Ureter (tissue), 1 donor: ENCODE measurements around the gene RETN. TPM values are rescaled to one million over a fixed set of nuclear protein-coding genes. Genes with fewer than 3 reads are reported as not detected.
A peak's percentile ranks its signal among the peaks of the same experiment; 100 is the strongest.

Experiments used
- DNase-seq: peaks from one replicate; pipeline ENCODE4 v3.0.0-alpha.2; 2020; ENCODE audit warnings: low spot score
- total RNA-seq: library from RNA; stranded (reverse); gene quantifications from one replicate; pipeline ENCODE4 v1.2.4, GENCODE V29; 2023
- donor health status: DM: yes; HTN: yes; CAD: no.

The RETN gene
- total RNA-seq, 1 donor from 2014 or later: not detected

DNA sequence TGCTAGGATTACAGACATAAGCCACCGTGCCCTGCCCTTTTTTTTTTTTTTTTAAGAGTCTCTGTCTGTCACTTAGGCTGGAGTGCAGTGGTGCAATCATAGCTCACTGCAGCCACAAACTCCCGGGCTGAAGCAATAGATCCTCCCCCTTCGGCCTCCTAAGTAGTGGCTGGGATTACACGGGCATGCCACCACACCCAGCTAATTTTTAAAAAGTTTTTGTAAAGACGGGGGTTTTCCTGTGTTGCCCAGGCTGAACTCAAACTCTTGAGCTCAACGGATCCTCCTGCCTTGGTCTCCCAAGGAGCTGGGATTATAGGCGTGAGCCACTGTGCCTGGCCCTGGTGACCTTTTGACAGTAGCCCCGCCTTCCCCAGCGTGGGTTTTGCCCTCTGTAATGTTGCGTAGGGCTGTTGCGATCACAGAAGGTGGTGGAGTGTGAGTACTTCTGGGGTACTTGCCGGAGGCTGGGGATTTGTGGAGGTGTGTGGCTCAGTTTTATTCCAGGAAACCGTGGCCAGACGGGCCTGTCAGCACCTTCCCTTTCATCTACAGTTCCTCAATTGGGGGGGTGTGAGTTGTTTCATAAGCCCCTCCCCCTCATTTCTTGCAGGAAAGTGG is 11.6 kb upstream of the RETN start:
- no peak for DNase-seq

DNA sequence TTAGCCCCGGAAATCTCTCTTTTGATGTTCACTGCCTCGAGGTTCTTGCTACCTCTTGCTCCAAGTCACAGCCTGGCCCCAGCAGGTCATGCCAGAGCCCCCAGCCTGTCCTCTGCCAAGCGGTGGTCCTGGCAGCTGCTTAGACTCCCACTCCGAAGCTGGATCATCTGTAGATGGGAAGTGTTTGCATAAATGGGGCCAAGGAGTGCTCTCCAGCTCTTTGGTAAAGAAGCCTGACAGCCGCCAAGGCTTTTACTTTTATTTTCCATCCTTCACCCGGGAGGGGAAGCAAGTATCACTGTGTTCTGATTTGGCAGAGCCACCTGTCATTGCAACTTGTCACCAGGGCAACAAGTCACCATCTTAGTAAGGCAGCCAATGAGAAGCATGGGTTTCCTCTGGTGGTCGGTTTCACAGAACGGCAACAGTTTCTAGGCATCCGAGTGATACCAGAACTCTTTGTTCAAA is 10.6 kb upstream of the RETN start:
- DNase-seq: no peak

GRCh38 chr19:7661744-7662538 is 6.9 kb upstream of the RETN start:
- DNase-seq: no peak

DNA sequence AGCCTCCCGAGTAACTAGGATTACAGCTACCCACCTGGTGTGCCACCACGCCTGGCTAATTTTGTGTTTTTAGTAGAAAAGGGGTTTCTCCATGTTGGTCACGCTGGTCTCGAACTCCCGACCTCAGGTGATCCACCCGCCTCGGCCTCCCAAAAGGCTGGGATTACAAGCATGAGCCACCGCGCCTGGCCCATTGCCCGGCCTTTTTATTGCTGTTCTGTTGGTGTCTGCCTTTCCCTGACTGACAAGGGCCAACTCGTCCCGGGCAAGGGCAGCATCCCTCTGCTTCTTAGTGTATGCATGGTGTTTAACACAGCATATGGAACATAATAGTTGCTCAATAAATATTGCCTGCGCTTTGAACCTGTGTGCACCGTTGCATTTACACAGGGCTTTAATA is 6.2 kb upstream of the RETN start:
- no peak for DNase-seq

- DNase-seq: no peak
Observed at GRCh38 chr19:7663706-7664105, 5.1 kb upstream of the RETN start.

DNA sequence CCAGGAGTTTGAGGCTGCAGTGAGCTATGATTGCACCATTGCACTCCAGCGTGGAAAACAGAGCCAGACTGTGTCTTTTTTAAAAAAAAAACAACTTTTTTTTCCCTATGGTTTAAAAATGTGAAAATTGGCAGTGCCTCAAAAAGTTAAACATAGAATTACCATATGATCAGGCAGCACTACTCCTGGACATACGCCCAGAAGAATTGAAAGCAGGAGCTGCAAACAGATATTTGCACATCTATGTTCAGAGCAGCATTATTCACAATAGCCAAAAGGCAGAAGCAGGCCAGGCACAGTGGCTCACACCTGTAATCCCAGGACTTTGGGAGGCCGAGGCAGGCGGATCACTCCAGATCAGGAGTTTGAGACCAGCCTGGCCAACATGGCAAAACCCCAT is 3.8 kb upstream of the RETN start:
- DNase-seq: no peak

GRCh38 chr19:7669641-7670040 is 792 bp downstream of the RETN start:
- DNase-seq: no peak

GRCh38 chr19:7670150-7670783 is 1.4 kb downstream of the RETN start:
- no peak for DNase-seq

DNA sequence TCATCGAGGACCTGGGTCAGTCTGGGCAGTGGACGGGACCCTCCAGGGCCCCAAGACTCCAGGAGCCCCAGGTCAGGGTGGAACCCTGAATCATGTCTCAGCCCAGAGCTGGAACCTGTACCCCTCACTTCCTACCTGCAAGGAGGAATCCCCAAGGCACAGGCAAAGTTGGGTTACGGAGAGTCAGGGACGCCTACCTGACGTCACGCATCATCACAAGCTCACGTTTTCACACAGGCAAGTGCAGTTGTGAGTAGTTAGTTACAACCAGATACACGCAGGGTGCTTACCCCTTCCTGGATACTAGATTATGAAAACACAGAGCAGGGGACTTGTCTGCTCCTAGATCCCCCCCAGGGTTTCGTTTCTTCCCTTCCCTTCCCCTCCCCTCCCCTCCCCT is 1.9 kb downstream of the RETN start:
- DNase-seq: no peak

- DNase-seq: no peak
Observed at GRCh38 chr19:7672522-7672921, 3.7 kb downstream of the RETN start.

DNA sequence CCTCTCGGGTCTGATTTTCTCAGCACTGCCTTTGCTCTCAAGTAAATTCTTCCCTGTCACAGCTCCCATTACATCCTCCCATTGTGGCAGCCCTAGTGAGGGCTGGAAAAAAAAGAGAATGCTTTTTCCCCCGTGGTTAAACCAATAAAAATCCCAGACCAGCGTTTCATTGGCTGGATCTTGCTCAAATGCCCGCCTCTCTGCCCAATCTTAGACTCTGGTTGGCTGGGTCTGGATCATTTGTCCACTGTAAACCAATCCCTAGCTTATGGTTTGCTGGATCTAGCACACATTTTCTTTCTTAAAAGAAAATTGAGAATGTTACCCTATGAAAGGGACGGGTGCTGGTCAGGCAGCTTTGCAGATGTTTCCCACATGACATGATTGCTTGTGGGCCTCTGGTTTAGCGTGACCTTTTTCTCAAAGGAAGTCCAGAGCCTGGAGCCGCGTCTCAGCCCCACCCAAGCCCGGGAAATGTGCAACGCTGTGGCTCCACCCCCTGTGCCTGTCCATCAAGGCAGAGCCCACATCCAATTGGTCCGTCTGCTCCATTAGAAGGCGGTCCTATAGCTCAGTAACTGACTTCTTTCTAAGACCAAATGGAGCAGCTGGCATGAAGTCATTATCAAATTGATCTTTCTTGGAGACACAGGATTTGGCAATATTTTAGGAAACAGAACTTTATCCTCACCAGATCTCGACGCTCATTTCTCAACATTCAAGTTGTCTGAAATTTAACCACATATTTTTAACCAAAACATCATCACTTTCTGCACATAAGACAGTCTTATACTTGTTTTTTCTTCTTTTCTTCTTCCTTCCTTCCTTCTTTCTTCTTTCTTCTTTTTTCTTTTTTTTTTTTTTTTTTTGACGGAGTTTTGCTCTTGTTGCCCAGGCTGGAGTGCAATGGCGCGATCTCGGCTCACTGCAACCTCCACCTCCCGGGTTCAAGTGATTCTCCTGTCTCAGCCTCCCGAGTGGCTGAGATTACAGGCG is 5.5 kb downstream of the RETN start:
- peak; percentile 70 for DNase-seq

- no peak for DNase-seq
Observed at GRCh38 chr19:7676376-7676775, 7.5 kb downstream of the RETN start.

DNA sequence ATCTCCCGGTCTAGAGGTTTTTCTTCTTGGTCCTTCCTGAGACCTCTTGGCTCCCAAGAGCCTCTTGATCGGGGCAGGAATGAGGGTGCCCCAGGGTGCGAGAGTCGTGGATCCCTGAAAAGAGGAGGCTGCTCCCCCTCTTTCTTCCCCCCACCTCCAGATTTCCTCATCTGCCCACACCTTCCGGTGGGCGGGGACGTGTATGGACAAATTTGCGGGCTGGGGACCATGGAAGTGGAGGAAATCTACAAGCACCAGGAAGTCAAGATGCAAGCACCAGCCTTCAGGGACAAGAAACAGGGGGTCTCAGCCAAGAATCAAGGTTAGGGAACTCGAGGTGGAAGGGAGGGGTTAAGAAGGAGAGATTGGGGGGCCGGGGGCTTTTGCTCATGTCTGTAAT is 8.0 kb downstream of the RETN start, which contains the start of gene MCEMP1:
Gene MCEMP1 (plus strand): TSS at position 237 of the 400 bp plus-strand sequence. CDS start 31 bp downstream, at position 268.
- no peak for DNase-seq

DNA sequence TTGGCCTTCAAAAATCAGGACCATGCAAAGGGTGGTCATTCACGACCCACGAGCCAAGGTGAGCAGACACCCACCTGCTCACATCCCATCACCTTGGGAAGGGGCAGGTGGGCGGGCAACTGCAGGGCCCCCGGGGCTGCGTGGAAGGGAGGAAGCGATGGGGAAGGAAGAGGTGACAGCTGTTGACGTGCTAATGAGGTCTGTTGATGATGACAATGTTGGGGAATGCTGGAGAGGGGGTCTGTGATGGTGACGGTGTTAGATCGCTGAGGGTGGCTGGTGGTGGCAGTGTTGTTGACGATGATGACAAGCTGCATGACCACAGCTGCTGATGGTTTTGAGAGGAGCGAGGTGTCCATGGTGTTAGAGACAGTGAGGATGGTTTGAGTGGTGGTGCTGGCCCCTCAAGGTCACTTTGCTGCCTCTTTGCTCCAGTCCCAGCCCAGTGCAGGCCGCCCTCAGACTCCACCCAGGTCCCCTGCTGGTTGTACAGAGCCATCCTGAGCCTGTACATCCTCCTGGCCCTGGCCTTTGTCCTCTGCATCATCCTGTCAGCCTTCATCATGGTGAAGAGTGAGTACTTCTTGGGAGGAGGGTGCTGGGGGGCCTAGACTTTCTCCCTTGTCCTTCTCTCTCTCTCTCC is 8.9 kb downstream of the RETN start:
- DNase-seq: no peak

- peak; percentile 61 for DNase-seq
Observed at GRCh38 chr19:7678971-7679751, 10.3 kb downstream of the RETN start.

DNA sequence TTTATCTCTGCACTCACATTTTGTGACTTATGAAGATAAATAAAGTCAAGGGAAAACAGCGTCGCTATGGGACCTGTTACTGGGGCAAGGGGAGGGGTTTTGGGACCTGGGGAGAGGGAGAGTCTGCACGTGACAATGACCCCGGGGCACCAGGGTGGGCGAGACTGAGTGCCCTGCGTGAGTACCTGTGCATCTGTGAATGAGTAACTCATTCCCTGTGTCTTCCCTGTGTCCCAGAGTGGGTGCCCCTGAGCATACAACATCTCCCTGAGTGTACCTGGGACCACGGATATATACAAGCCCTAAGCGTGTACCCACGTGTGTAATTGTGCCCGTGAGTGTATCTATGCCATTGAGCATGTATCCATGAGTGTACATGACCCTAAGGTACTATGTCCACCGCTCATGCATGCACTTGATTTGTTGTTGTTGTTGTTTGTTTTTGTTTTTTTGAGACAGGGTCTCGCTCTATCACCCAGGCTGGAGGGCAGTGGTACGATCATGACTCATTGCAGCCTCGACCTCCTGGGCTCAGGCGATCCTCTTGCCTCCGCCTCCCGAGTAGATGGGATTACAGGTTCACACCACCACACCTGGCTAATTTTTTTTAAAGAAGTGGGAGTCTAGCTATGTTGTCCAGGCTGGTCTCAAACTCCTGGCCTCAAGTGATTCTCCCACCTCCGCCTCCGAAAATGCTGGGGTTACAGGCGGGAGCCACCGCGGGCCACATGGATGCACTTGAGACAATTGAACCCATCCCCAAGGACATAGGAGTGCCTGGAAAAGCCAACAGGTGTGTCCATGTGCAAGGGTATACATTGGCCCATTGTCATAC is 11.1 kb downstream of the RETN start:
- no peak for DNase-seq

DNA sequence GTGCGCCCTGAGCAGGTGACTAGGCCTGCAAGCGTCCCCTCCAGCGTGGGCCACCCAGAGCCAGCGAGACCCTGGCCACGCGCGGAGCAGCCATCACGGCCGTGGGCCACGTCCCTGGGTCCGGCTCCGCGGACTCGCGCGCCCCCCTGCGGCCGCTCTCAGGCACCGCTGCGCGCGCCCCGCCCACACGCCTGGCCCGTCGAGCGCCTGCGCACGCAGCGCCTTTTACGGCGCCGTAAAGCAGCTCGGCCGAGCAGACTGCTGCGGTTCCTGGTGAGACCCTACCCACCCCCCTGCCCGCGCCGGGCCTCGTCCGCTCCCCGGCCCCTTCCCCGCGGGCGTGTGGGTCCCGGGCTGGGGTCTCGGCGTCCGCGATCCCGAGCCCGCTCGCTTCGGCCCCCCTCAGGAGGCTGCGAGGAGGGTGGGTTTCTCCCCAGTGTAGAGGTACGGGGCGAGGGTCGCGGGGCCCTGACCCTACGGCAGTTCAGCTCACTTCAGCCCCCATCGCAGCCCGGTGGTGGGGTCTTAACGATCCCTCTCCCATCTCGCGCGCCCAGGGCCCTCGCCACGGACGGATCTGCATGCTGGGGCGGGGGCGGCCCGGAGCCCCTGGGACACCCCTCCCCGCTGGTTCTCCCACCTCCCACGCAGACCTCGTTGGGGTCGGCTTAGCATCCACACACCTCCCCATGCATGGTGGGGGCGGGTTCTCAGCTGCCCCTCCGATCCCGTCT is 11.9 kb downstream of the RETN start, which contains the start of gene TRAPPC5:
Gene TRAPPC5 (plus strand): TSS at position 228 of the 734 bp plus-strand sequence. CDS start 1,421 bp downstream, outside the sequence.
- peak; percentile 82 for DNase-seq
